B cell (primary cell): Measurements from ENCODE around the gene C17orf113. TPM values are rescaled to one million over a fixed set of nuclear protein-coding genes. Genes with fewer than 3 reads are reported as not detected.

Experiments
- ATAC-seq: fragments of 200-7000 bp; cut with Tn5 transposase; one replicate; pipeline ENCODE4 v1.10.0; 2021; ENCODE audit warnings: low read depth, mild to moderate bottlenecking, moderate number of reproducible peaks, moderate library complexity
- CTCF ChIA-PET: fragments of 350-600 bp; sonication (Branson Sonifier 250); formaldehyde crosslinking; loops from one replicate; lab custom pipeline; 2021; ENCODE audit warnings: antibody characterized with exemption, inconsistent platforms; lab: Charles Lee
- POLR2A ChIA-PET: fragments of 350-600 bp; sonication (Branson Sonifier 250); formaldehyde crosslinking; loops from one replicate; lab custom pipeline; 2021; ENCODE audit warnings: antibody characterized with exemption; lab: Charles Lee
- DNase-seq: peaks from one replicate; pipeline ENCODE4 v3.0.0; 2013
- H2AFZ ChIP-seq: 2 replicates; pipeline ENCODE4 v1.6.1; 2012; ENCODE audit warnings: mild to moderate bottlenecking, low read depth, low read length; ENCODE audit not compliant: insufficient read depth, poor library complexity, severe bottlenecking
- H3K27ac ChIP-seq, 2 donors: 1 replicate in 1 of 2; 2 replicates in 1 of 2; pipeline ENCODE4 v1.5.1; 2012 to 2013; ENCODE audit warnings: low read length in 2 of 2, mild to moderate bottlenecking in 2 of 2, moderate library complexity in 1 of 2
- H3K27me3 ChIP-seq, 4 experiments: fragments of 200-600 bp in 1 of 4; sonication (generic) in 1 of 4; replicated peaks in 1 of 4; 1 replicate in 2 of 4; 2 replicates in 2 of 4; pipeline versions ENCODE4 v1.6.1 to v1.7.0; 2013 to 2016; ENCODE audit warnings: low read length in 3 of 4, mild to moderate bottlenecking in 2 of 4, mixed read lengths in 1 of 4, moderate library complexity in 1 of 4; ENCODE audit not compliant: insufficient read depth in 4 of 4, control insufficient read depth in 3 of 4; ENCODE audit errors: control extremely low read depth in 1 of 4
- H3K36me3 ChIP-seq, 2 experiments: replicated peaks in 1 of 2; 1 replicate in 1 of 2; 2 replicates in 1 of 2; pipeline versions ENCODE4 v1.6.1 to v1.7.1; 2013; ENCODE audit warnings: low read length in 1 of 2; ENCODE audit not compliant: insufficient read depth in 2 of 2, control insufficient read depth in 1 of 2; ENCODE audit errors: control extremely low read depth in 1 of 2, extremely low read depth in 1 of 2
- H3K4me1 ChIP-seq, 2 donors: fragments of 200-600 bp in 1 of 2; sonication (generic) in 1 of 2; 1 replicate in 1 of 2; 2 replicates in 1 of 2; pipeline versions ENCODE4 v1.5.1 to v1.6.1; 2013 to 2017; ENCODE audit warnings: low read length in 2 of 2; ENCODE audit not compliant: control insufficient read depth in 2 of 2, insufficient read depth in 2 of 2
- H3K4me2 ChIP-seq: replicated peaks from 2 replicates; pipeline ENCODE3; 2012; ENCODE audit warnings: mild to moderate bottlenecking, low read depth, low read length; ENCODE audit not compliant: poor library complexity, severe bottlenecking
- H3K4me3 ChIP-seq, 5 experiments: fragments of 200-600 bp in 1 of 5; sonication (generic) in 1 of 5; 1 replicate in 3 of 5; 2 replicates in 2 of 5; pipeline versions ENCODE4 v1.5.1 to v1.7.0; 2011 to 2016; ENCODE audit warnings: low read length in 4 of 5, mild to moderate bottlenecking in 4 of 5, low read depth in 2 of 5, control low read depth in 1 of 5, moderate library complexity in 1 of 5; ENCODE audit not compliant: insufficient read depth in 1 of 5; ENCODE audit errors: control extremely low read depth in 1 of 5, extremely low read depth in 1 of 5
- H3K79me2 ChIP-seq: fragments of 200-600 bp; sonication (generic); one replicate; pipeline ENCODE4 v1.6.0; 2016; ENCODE audit warnings: low read length; ENCODE audit not compliant: control insufficient read depth, insufficient read depth
- H3K9ac ChIP-seq: fragments of 200-600 bp; sonication (generic); 2 replicates; pipeline ENCODE4 v1.6.1; 2017; ENCODE audit warnings: mild to moderate bottlenecking, low read length, moderate library complexity
- H3K9me3 ChIP-seq, 3 donors: one replicate each; pipeline versions ENCODE4 v1.6.1 to v1.7.1; 2013; ENCODE audit warnings: low read length in 2 of 3; ENCODE audit not compliant: control insufficient read depth in 2 of 3, insufficient read depth in 1 of 3; ENCODE audit errors: control extremely low read depth in 1 of 3
- H4K20me1 ChIP-seq: 2 replicates; pipeline ENCODE4 v1.6.0; 2012; ENCODE audit warnings: mild to moderate bottlenecking, low read length; ENCODE audit not compliant: insufficient read depth, control insufficient read depth, poor library complexity, severe bottlenecking
- H3K27ac Mint-ChIP-seq: one replicate; pipeline ENCODE4 v1.8.0; 2021; ENCODE audit warnings: mixed read lengths
- H3K27me3 Mint-ChIP-seq: one replicate; pipeline ENCODE4 v1.8.0; 2021; ENCODE audit warnings: mixed read lengths
- H3K4me1 Mint-ChIP-seq: one replicate; pipeline ENCODE4 v1.8.0; 2021; ENCODE audit warnings: mixed read lengths
- H3K4me3 Mint-ChIP-seq: one replicate; pipeline ENCODE4 v1.8.0; 2021; ENCODE audit warnings: mixed read lengths
- H3K9me3 Mint-ChIP-seq: one replicate; pipeline ENCODE4 v1.8.0; 2022; ENCODE audit warnings: mixed read lengths; ENCODE audit not compliant: insufficient read depth
- EZH2 ChIP-seq: IDR thresholded peaks from 2 replicates; pipeline ENCODE4 v1.6.1; 2012; ENCODE audit warnings: borderline replicate concordance, low read depth, mild to moderate bottlenecking, moderate library complexity, low read length; ENCODE audit not compliant: insufficient read depth, poor library complexity, severe bottlenecking
- WGBS: methylation state at CpG from one replicate; pipeline ENCODE4 v1.1.5; 2013; ENCODE audit warnings: missing lambda C conversion rate; ENCODE audit not compliant: insufficient coverage; 5-methylcytosine and 5-hydroxymethylcytosine counted together
- intact Hi-C: fragments of 100-400 bp; cut with micrococcal nuclease; formaldehyde crosslinking; loops from one replicate; pipeline ENCODE4 v1.10.0; 2022
- polyA plus RNA-seq: library from polyadenylated mRNA; depleted of rRNA; stranded (reverse); fragments of >200 nt; gene quantifications from 2 replicates; pipeline ENCODE4 v1.2.3, GENCODE V29; 2012
- total RNA-seq, 2 donors: library from RNA; stranded (reverse); fragments of 120-200 nt in 1 of 2; gene quantifications; 1 replicate in 1 of 2; 2 replicates in 1 of 2; pipeline versions ENCODE4 v1.2.3 to v1.2.4, GENCODE V29; 2013 to 2022
- TF ChIP-seq, protein P1 (sequence below): fragments of 200-600 bp; IDR thresholded peaks from one replicate; pipeline ENCODE4 v1.8.0; 2022; ENCODE audit warnings: antibody characterized with exemption, mild to moderate bottlenecking

The C17orf113 gene
- total and polyA plus RNA-seq, 2 donors (not counting 1 experiment from before 2014, with no cell fraction given): 1.2 to 2.1 TPM

DNA sequence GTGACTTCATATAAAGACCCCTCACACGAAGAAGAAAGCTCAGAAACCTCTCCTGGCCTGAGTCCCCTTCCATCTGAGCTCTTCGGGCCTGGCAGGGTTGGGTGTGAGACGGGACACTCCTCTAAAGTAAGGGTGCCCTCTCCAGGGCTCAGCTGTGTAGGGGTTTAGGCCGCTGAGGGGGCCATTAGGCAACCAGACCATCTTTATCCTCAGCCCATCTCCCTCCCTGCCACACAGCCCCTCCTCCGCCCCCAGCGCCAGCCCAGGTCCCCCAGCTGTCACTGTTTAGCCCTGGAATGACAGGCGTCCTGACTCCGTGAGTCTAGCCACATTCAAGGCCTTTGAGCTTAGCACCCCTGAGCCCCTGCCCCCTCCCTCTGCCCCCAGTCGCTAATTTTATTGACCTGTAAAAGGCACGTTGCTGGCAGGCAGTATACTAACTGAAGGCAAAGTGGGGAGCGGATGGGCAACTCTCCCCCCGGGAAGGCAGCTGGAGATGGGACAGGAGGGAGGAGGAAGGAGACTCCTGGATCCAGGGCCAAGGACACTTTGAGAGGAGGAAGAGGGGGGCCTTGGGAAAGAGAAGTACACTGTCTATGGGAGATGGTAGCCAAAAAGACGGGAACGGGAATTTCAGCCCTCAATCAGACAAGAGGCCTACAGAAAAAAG is 48.5 kb upstream of the C17orf113 start:
- peak overlapping the region; percentile 55 for H3K4me3 Mint-ChIP-seq
- H3K4me1 Mint-ChIP-seq: peaks cover 9% of the 10 kb centered on the region
- POLR2A ChIA-PET: no interaction called here

More for the DNA sequence above, 48.5 kb upstream of the C17orf113 start:
- H3K36me3 ChIP-seq: peaks cover 0 to 8% of the 10 kb centered on the region in 2 experiments
- peak overlapping the region; percentile 96 for H3K4me2 ChIP-seq
- peaks cover 0 to 23% (median 11%) of the 10 kb centered on the region in 4 experiments for H3K27me3 ChIP-seq
- TF ChIP-seq EZH2: no peak
- TF ChIP-seq, protein P1, sequence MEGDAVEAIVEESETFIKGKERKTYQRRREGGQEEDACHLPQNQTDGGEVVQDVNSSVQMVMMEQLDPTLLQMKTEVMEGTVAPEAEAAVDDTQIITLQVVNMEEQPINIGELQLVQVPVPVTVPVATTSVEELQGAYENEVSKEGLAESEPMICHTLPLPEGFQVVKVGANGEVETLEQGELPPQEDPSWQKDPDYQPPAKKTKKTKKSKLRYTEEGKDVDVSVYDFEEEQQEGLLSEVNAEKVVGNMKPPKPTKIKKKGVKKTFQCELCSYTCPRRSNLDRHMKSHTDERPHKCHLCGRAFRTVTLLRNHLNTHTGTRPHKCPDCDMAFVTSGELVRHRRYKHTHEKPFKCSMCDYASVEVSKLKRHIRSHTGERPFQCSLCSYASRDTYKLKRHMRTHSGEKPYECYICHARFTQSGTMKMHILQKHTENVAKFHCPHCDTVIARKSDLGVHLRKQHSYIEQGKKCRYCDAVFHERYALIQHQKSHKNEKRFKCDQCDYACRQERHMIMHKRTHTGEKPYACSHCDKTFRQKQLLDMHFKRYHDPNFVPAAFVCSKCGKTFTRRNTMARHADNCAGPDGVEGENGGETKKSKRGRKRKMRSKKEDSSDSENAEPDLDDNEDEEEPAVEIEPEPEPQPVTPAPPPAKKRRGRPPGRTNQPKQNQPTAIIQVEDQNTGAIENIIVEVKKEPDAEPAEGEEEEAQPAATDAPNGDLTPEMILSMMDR: no peak
- WGBS: 93% methylated on average over 9 of the region's 14 CpGs
- H3K9me3 ChIP-seq: no peaks in the 10 kb centered on the region
- H3K27ac ChIP-seq: no peak overlapping the region
- ATAC-seq (no peak), DNase-seq (peak; percentile 45)
- no peak overlapping the region for H3K9ac ChIP-seq
- CTCF ChIA-PET: interaction anchor here (0.5 to 1.8 kb wide), 5 partner anchors 17 to 78 kb away, joined by 3 to 11 read pairs (median 4); no protein-coding TSS in a partner anchor
- H3K4me3 ChIP-seq: peak overlapping the region in 2 of 5 experiments; percentile 37 to 57
- H3K9me3 Mint-ChIP-seq: no peaks in the 10 kb centered on the region
- intact Hi-C loops: loop anchor here (1.0 kb wide), 1 partner anchor 8 kb away; no protein-coding TSS in a partner anchor
- H3K79me2 ChIP-seq: no peaks in the 10 kb centered on the region
- H2AFZ ChIP-seq: peak overlapping the region; percentile 46
- peaks cover 11 to 17% of the 10 kb centered on the region in 2 donors for H3K4me1 ChIP-seq
- H3K27ac Mint-ChIP-seq: no peak overlapping the region
- H4K20me1 ChIP-seq: no peaks in the 10 kb centered on the region
- H3K27me3 Mint-ChIP-seq: peaks cover 20% of the 10 kb centered on the region
